K562 (cell line): ENCODE results near the gene HHLA2.

Source experiments
- ZBTB8A ChIP-seq: fragments of 450-650 bp; IDR thresholded peaks from 2 replicates; pipeline ENCODE4 v1.6.1; 2018; ENCODE audit warnings: mild to moderate bottlenecking, moderate library complexity; ENCODE audit not compliant: partially characterized antibody
- ZNF217 ChIP-seq: sonication (generic); formaldehyde crosslinking; IDR thresholded peaks from 2 replicates; pipeline ENCODE4 v1.8.0; 2022; ENCODE audit warnings: mild to moderate bottlenecking, missing genetic modification reagents

- TF ChIP-seq ZNF217 (no peak), ZBTB8A (no peak)
Measured at GRCh38 chr3:108329947-108330346, 33.6 kb downstream of the HHLA2 start.
